ENCODE measurements around the gene TCF3.
"Not testable (repeated sequence)": the region's sequence is repeated elsewhere in the genome, so short reads cannot be mapped to it uniquely, and the experiment has no call there.

TCF3 gene

DNA sequence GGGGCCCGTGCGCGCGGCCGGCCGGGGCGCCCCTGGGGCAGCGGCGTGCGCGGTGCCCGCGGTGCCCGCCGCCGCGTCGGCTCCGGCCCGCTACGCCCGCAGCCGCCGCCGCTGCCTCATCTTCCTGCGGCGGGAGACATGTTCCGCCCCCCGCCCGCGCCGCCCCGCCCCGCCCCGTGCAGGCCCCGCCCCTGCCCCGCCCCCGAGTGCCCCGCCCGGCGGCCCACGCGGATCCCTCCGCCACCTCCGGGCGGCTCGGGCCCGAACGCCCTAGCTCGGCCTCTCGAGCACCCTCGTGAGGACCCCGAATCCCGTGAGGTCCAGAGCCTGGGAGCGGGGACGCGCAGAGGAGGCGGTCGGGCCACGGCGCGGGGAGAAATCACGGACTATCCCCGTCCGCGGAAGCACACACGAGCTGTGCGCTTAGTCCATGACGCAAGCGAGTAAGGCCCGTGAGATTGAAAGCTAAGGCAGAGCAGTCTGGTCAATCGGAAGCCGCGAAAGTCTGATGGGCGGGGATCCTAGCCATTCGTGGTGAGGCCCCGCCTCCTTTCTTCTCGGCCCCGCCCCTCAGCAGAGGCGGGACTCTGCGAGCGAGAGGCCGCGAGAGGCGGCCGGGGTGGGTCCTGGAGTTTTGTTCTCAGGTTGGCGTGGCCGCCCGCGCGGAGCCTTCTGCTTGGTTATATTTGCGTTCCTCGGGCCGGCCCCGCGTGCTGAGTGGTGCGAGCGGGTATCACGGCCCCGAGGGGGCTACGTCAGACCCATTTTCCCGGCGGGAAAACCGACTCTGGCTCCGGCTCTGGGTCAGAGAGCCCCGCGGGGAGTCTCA, at the start of gene TCF3:
TCF3 (minus strand) TSS at position 145 of the 829 bp plus-strand sequence. CDS start 2,367 bp downstream, outside the sequence.
- H3K4me3 ChIP-seq (ENCODE audit: low read length) = peak within 1 kb of the TSS; percentile 77
- peak; percentile 99 for DNase-seq (ENCODE audit: low read depth)
- TF ChIP-seq, protein P1, sequence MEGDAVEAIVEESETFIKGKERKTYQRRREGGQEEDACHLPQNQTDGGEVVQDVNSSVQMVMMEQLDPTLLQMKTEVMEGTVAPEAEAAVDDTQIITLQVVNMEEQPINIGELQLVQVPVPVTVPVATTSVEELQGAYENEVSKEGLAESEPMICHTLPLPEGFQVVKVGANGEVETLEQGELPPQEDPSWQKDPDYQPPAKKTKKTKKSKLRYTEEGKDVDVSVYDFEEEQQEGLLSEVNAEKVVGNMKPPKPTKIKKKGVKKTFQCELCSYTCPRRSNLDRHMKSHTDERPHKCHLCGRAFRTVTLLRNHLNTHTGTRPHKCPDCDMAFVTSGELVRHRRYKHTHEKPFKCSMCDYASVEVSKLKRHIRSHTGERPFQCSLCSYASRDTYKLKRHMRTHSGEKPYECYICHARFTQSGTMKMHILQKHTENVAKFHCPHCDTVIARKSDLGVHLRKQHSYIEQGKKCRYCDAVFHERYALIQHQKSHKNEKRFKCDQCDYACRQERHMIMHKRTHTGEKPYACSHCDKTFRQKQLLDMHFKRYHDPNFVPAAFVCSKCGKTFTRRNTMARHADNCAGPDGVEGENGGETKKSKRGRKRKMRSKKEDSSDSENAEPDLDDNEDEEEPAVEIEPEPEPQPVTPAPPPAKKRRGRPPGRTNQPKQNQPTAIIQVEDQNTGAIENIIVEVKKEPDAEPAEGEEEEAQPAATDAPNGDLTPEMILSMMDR (conservative IDR thresholded peaks at IDR 0.05; ENCODE audit: low read length) = no peak

DNA sequence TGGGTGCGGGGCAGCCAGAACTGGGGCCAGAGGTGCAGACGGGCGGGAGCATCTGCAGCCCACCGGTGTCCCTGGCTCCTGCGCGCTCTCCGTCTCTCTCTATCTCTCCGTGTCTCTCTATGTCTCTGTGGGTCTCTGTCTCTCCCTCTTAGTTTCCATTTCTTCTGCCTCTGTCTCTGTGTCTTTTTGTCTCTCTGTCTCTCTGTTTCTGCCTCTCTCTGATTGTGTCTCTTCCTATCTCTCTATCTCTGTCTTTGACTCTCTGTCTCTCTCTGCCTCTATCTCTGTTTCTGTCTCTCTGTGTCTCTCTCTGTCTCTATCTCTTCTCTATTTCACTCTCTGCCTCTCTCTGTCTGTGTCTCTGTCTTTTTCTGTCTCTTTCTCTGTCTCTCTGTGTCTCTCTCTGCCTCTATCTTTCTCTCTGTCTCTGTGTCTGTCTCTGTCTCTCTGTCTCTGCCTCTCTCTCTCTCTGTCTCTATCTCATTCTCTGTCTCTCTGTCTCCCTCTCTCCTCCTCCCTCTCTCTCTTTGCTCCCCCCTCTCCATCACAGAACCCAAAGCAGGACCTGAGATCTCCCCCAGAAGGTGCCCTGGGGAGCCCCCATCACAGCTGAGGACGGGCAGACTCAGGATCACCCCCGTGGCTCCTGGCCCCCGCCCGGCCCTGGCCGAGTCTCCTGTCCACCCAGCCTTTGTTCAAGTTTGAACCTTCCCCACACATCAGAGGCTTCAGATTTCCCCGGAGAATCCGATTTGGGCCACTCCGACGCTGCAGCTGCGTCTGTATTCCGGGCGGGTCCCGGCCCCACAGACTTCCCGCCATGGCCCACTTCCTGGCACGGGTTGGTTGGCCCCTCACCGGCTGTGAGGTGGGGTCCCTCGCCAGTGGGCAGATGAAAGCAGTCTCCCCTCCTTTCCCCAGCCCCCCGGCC, 48.6 kb upstream of the TCF3 start:
- no peak for DNase-seq (ENCODE audit: low read depth)
- H3K4me3 ChIP-seq (ENCODE audit: low read length) = no peak overlapping the region
- TF ChIP-seq, protein P1 (conservative IDR thresholded peaks at IDR 0.05; ENCODE audit: low read length) = no peak

GRCh38 chr19:1699998-1700732, 47.8 kb upstream of the TCF3 start:
- DNase-seq (ENCODE audit: low read depth) = no peak
- TF ChIP-seq, protein P1 (conservative IDR thresholded peaks at IDR 0.05; ENCODE audit: low read length) = no peak
- no peak overlapping the region for H3K4me3 ChIP-seq (ENCODE audit: low read length)

GRCh38 chr19:1699386-1699785, 47.0 kb upstream of the TCF3 start:
- DNase-seq (ENCODE audit: low read depth) = no peak
- no peak overlapping the region for H3K4me3 ChIP-seq (ENCODE audit: low read length)
- TF ChIP-seq, protein P1 (conservative IDR thresholded peaks at IDR 0.05; ENCODE audit: low read length) = no peak

GRCh38 chr19:1698636-1699035, 46.2 kb upstream of the TCF3 start:
- H3K4me3 ChIP-seq (ENCODE audit: low read length) = no peak overlapping the region
- TF ChIP-seq, protein P1 (conservative IDR thresholded peaks at IDR 0.05; ENCODE audit: low read length) = no peak
- DNase-seq (ENCODE audit: low read depth) = no peak

DNA sequence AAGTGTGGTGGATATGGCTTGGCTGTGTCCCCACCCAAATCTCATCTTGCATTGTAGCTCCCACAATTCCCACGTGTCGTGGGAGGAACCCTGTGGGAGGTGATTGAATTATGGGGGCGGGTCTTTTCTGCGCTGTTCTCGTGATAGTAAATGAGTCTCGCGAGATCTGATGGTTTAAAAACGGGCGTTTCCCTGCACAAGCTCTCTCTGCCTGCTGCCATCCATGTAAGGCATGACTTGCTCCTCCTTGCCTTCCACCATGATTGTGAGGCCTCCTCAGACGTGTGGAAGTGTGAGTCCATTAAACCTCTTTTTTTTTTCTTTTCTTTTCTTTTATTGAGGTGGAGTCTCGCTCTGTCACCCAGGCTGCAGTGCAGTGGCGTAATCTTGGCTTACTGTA, 43.1 kb upstream of the TCF3 start:
- DNase-seq (ENCODE audit: low read depth); H3K4me3 ChIP-seq (ENCODE audit: low read length): not testable (repeated sequence)

Data from AG10803 (cell line).